GM12878 (cell line): ENCODE measurements around the gene ADAM11. TPM values are rescaled to one million over a fixed set of nuclear protein-coding genes. Genes with fewer than 3 reads are reported as not detected.
"Not testable (repeated sequence)": the region's sequence is repeated elsewhere in the genome, so short reads cannot be mapped to it uniquely, and the experiment has no call there.

Experiments
- ATAC-seq: fragments of 200-7000 bp; cut with Tn5 transposase; 3 replicates; pipeline ENCODE4 v1.9.1; 2020; ENCODE audit warnings: mild to moderate bottlenecking, moderate library complexity
- BruUV-seq: library from RNA; stranded (reverse); fragments of 400-500 nt; replicated peaks from 2 replicates; lab custom pipeline; 2021; lab: Mats Ljungman, UMichigan
- CTCF ChIA-PET: fragments of 300-600 bp; sonication (Branson Sonifier 250); formaldehyde crosslinking; extraction: SDS; loops from one replicate; lab custom pipeline; 2021; ENCODE audit warnings: inconsistent platforms; lab: Yijun Ruan, JAX
- POLR2A ChIA-PET: fragments of 350-600 bp; formaldehyde crosslinking; extraction: SDS; loops from one replicate; lab custom pipeline; 2021; ENCODE audit warnings: inconsistent platforms; lab: Charles Lee
- RAD21 ChIA-PET: fragments of 300-600 bp; sonication (Branson Sonifier 250); formaldehyde crosslinking; loops from one replicate; lab custom pipeline; 2023; ENCODE audit warnings: antibody characterized with exemption; ENCODE audit not compliant: unreplicated experiment; lab: Charles Lee
- SMC1A ChIA-PET: fragments of 300-600 bp; sonication (Branson Sonifier 250); formaldehyde crosslinking; loops from one replicate; lab custom pipeline; 2023; ENCODE audit not compliant: unreplicated experiment, uncharacterized antibody; lab: Charles Lee
- DNase-seq: peaks from one replicate; pipeline ENCODE4 v3.0.0-alpha.2; 2011; ENCODE audit warnings: low read depth, low spot score
- FAIRE-seq: peaks from 3 replicates; lab custom pipeline; 2011; peaks lifted over from hg19 to GRCh38; lab: Jason Lieb, UNC
- H2AFZ ChIP-seq: 2 replicates; pipeline ENCODE4 v1.6.0; 2011; ENCODE audit warnings: low read depth, low read length, control low read depth; ENCODE audit not compliant: control insufficient read depth
- H3K27ac ChIP-seq: 2 replicates; pipeline ENCODE4 v1.5.1; 2011; ENCODE audit warnings: control low read depth; ENCODE audit not compliant: control insufficient read depth, insufficient read depth
- H3K27me3 ChIP-seq, 2 experiments: replicated peaks in 1 of 2; 2 replicates each; pipeline versions ENCODE4 v1.6.0 to v1.6.1; 2011; ENCODE audit warnings: low read length in 1 of 2; ENCODE audit not compliant: control insufficient read depth in 2 of 2, insufficient read depth in 2 of 2
- H3K36me3 ChIP-seq, 2 experiments: 2 replicates each; pipeline ENCODE4 v1.5.1; 2011; ENCODE audit warnings: low read length in 1 of 2; ENCODE audit not compliant: control insufficient read depth in 2 of 2, insufficient read depth in 2 of 2
- H3K4me1 ChIP-seq: 2 replicates; pipeline ENCODE4 v1.6.1; 2011; ENCODE audit warnings: mild to moderate bottlenecking, low read length, moderate library complexity, mixed read lengths; ENCODE audit not compliant: control insufficient read depth, insufficient read depth
- H3K4me2 ChIP-seq: 2 replicates; pipeline ENCODE4 v1.6.0; 2011; ENCODE audit warnings: control low read depth; ENCODE audit not compliant: control insufficient read depth, insufficient read depth
- H3K4me3 ChIP-seq: fragments of 200-600 bp; sonication (generic); 2 replicates; pipeline ENCODE4 v1.5.1; 2016
- H3K79me2 ChIP-seq: 2 replicates; pipeline ENCODE4 v1.6.0; 2011; ENCODE audit warnings: low read length; ENCODE audit not compliant: control insufficient read depth, insufficient read depth
- H3K9ac ChIP-seq: 2 replicates; pipeline ENCODE4 v1.8.0; 2011; ENCODE audit warnings: low read length, control low read depth, mixed read lengths; ENCODE audit not compliant: control insufficient read depth, insufficient read depth
- H3K9me3 ChIP-seq: replicated peaks from 3 replicates; pipeline ENCODE4 v1.5.1; 2011; ENCODE audit warnings: mild to moderate bottlenecking, low read length; ENCODE audit not compliant: control insufficient read depth, insufficient read depth
- H4K20me1 ChIP-seq: 2 replicates; pipeline ENCODE4 v1.6.0; 2011; ENCODE audit not compliant: control insufficient read depth, insufficient read depth
- SIN3A ChIP-seq: IDR thresholded peaks from 2 replicates; pipeline ENCODE4 v1.6.1; 2012; ENCODE audit warnings: low read depth, low read length, improper control_type of control experiment
- SMAD5 ChIP-seq: IDR thresholded peaks from 2 replicates; pipeline ENCODE4 v1.6.1; 2016; ENCODE audit warnings: antibody characterized with exemption, low read depth
- WGBS: methylation state at CpG from one replicate; pipeline ENCODE4 v1.1.6; 2016; ENCODE audit warnings: low lambda C conversion rate; ENCODE audit not compliant: insufficient replicate concordance, insufficient coverage; ENCODE audit errors: missing lambda C conversion rate; 5-methylcytosine and 5-hydroxymethylcytosine counted together
- in situ Hi-C: fragments of 300-500 bp; cut with MboI; formaldehyde crosslinking; loops from 9 replicates; pipeline ENCODE4 v1.14.3; 2018; ENCODE audit warnings: mixed read lengths
- intact Hi-C: fragments of 100-400 bp; cut with micrococcal nuclease; formaldehyde crosslinking; loops from one replicate; pipeline ENCODE4 v1.14.2; 2022; ENCODE audit not compliant: unreplicated experiment
- polyA plus RNA-seq, 11 experiments: library from polyadenylated mRNA; depleted of rRNA in 4 of 11; unstranded in 6 of 11; stranded (reverse) in 5 of 11; fragments of >200 nt; fragmentation: Nextera tagmentation in 4 of 11; fragmentation: Illumina TruSeq in 1 of 11; extraction: Ambion mirVana in 4 of 11; extraction: Trizol in 1 of 11; gene quantifications; 1 replicate in 1 of 11; 2 replicates in 10 of 11; pipeline versions ENCODE4 v1.2.1 to v1.2.3, GENCODE V29; 2011 to 2016; ENCODE audit warnings: inconsistent platforms in 2 of 11, missing spikeins in 2 of 11, low read depth in 1 of 11
- total RNA-seq, 4 experiments: library from RNA; depleted of rRNA in 3 of 4; stranded (reverse); fragments of >200 nt in 3 of 4; fragmentation: Illumina TruSeq in 1 of 4; extraction: Trizol in 1 of 4; gene quantifications; 2 replicates each; pipeline versions ENCODE4 v1.2.1 to v1.2.3, GENCODE V29; 2013 to 2021
- TF ChIP-seq, protein P1 (sequence below): fragments of 450-650 bp; formaldehyde crosslinking; IDR thresholded peaks from 2 replicates; pipeline ENCODE4 v1.4.0; 2020; ENCODE audit warnings: mild to moderate bottlenecking, moderate library complexity
- TF ChIP-seq, protein P2 (sequence below): IDR thresholded peaks from 2 replicates; pipeline ENCODE4 v1.6.1; 2011; ENCODE audit warnings: low read depth, low read length, improper control_type of control experiment, borderline replicate concordance

Gene ADAM11
- total and polyA plus RNA-seq, 10 of the 15 experiments (the other 5 are each of a cell fraction or from before 2014, with no cell fraction given), result 0.03 to 0.37 (median 0.06) TPM; not detected in 3

DNA sequence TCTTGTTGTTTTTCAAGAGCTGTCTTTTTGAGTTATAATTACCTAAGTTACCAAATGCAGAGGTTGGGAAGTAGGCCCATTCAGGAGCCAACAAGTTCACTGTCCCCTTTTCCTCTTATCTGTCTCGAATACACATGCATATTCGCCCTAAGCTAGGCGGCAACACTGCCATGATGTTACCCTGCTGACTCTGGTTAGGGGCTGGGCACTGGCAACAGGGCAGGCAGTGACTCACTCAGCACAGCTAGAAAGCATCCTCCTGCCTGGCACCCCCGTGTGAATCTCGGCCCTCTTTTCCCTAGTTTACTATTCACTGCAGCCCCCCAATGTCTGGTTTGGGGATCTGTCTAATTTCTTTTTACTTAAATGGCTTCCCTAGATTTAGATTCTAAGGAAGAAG lies 36.5 kb upstream of the ADAM11 start:
- H3K4me2 ChIP-seq, result no peak overlapping the region
- H3K79me2 ChIP-seq, result no peaks in the 10 kb centered on the region
- no peak for FAIRE-seq
- ChIA-PET POLR2A (no interaction called here), CTCF (interaction anchor here (0.5 kb wide), 1 partner anchor 375 kb away, joined by 3 read pairs; no protein-coding TSS in a partner anchor), RAD21 (no interaction called here), SMC1A (no interaction called here)
- H3K36me3 ChIP-seq, result peaks cover 6 to 9% of the 10 kb centered on the region in 2 experiments; a peak in 3 of 4 replicates
- ATAC-seq, result no peak
- H3K27me3 ChIP-seq, result no peaks in the 10 kb centered on the region
- TF ChIP-seq, protein P1, sequence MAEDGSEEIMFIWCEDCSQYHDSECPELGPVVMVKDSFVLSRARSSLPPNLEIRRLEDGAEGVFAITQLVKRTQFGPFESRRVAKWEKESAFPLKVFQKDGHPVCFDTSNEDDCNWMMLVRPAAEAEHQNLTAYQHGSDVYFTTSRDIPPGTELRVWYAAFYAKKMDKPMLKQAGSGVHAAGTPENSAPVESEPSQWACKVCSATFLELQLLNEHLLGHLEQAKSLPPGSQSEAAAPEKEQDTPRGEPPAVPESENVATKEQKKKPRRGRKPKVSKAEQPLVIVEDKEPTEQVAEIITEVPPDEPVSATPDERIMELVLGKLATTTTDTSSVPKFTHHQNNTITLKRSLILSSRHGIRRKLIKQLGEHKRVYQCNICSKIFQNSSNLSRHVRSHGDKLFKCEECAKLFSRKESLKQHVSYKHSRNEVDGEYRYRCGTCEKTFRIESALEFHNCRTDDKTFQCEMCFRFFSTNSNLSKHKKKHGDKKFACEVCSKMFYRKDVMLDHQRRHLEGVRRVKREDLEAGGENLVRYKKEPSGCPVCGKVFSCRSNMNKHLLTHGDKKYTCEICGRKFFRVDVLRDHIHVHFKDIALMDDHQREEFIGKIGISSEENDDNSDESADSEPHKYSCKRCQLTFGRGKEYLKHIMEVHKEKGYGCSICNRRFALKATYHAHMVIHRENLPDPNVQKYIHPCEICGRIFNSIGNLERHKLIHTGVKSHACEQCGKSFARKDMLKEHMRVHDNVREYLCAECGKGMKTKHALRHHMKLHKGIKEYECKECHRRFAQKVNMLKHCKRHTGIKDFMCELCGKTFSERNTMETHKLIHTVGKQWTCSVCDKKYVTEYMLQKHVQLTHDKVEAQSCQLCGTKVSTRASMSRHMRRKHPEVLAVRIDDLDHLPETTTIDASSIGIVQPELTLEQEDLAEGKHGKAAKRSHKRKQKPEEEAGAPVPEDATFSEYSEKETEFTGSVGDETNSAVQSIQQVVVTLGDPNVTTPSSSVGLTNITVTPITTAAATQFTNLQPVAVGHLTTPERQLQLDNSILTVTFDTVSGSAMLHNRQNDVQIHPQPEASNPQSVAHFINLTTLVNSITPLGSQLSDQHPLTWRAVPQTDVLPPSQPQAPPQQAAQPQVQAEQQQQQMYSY (CRISPR knock-in tag), result no peak
- TF ChIP-seq SIN3A (no peak), SMAD5 (no peak)
- TF ChIP-seq, protein P2, sequence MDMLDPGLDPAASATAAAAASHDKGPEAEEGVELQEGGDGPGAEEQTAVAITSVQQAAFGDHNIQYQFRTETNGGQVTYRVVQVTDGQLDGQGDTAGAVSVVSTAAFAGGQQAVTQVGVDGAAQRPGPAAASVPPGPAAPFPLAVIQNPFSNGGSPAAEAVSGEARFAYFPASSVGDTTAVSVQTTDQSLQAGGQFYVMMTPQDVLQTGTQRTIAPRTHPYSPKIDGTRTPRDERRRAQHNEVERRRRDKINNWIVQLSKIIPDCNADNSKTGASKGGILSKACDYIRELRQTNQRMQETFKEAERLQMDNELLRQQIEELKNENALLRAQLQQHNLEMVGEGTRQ, result no peak
- in situ Hi-C loops (no loop called here), intact Hi-C loops (no loop called here)
- no peak overlapping the region for H3K9ac ChIP-seq
- no peak for DNase-seq
- no peaks in the 10 kb centered on the region for H3K4me1 ChIP-seq
- no peak overlapping the region for H3K4me3 ChIP-seq
- H3K27ac ChIP-seq, result no peak overlapping the region
- no TSS peak for BruUV-seq
- no peaks in the 10 kb centered on the region for H4K20me1 ChIP-seq
- no peak overlapping the region for H2AFZ ChIP-seq
- H3K9me3 ChIP-seq, result no peaks in the 10 kb centered on the region
- WGBS, result 84% methylated on average over 5 of the region's 5 CpGs

DNA sequence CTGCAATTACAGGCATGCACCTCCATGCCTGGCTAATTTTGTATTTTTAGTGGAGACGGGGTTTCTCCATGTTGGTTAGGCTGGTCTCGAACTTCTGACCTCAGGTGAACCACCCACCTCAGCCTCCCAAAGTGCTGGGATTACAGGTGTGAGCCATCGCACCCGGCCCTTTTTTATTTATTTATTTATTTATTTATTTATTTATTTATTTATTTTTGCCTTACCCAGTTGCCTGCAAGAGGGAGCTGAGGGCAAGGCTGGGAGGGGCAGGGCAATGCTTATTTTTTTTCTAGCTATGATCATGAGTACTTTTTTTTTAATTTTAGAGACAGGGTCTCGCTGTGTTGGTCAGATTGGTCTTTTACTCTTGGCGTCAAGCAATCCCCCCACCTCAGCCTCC lies 32.7 kb upstream of the ADAM11 start:
- H3K4me3 ChIP-seq, H3K9ac ChIP-seq, SMC1A ChIA-PET, BruUV-seq, H3K27ac ChIP-seq, H4K20me1 ChIP-seq, ATAC-seq, H2AFZ ChIP-seq, RAD21 ChIA-PET, FAIRE-seq, H3K4me2 ChIP-seq, H3K9me3 ChIP-seq, DNase-seq, H3K27me3 ChIP-seq, in situ Hi-C loops, H3K79me2 ChIP-seq, intact Hi-C loops, H3K36me3 ChIP-seq, H3K4me1 ChIP-seq: not testable (repeated sequence)
- CTCF ChIA-PET, result interaction anchor here (0.5 kb wide), 1 partner anchor 11 kb away, joined by 3 read pairs; no protein-coding TSS in a partner anchor
- POLR2A ChIA-PET, result interaction anchor here (0.7 kb wide), 1 partner anchor 32 kb away, joined by 3 read pairs; no protein-coding TSS in a partner anchor
- 100% methylated on average over 6 of the region's 6 CpGs for WGBS
